ENCODE data around the gene IL21R. TPM values are rescaled to one million over a fixed set of nuclear protein-coding genes. Genes with fewer than 3 reads are reported as not detected.

The IL21R gene
- total RNA-seq, 1 experiment from 2014 or later: 3.8 TPM

DNA sequence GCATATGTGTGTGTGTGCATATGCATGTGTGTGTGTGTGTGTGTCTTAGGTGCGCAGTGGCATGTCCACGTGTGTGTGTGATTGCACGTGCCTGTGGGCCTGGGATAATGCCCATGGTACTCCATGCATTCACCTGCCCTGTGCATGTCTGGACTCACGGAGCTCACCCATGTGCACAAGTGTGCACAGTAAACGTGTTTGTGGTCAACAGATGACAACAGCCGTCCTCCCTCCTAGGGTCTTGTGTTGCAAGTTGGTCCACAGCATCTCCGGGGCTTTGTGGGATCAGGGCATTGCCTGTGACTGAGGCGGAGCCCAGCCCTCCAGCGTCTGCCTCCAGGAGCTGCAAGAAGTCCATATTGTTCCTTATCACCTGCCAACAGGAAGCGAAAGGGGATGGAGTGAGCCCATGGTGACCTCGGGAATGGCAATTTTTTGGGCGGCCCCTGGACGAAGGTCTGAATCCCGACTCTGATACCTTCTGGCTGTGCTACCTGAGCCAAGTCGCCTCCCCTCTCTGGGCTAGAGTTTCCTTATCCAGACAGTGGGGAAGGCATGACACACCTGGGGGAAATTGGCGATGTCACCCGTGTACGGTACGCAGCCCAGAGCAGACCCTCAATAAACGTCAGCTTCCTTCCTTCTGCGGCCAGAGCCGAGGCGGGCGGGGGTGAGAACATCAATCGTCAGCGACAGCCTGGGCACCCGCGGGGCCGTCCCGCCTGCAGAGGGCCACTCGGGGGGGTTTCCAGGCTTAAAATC is 47.6 kb downstream of the IL21R start:
- Histone ChIP-seq H3F3A (ENCODE audit: insufficient read depth, low read depth) (no peaks in the 10 kb centered on the region), H3K4me1 (replicated peaks; ENCODE audit: insufficient read depth) (no peaks in the 10 kb centered on the region), H4K20me1 (ENCODE audit: insufficient read depth) (no peaks in the 10 kb centered on the region), H3K27ac (no peak overlapping the region), H2AFZ (no peak overlapping the region), H3K9me2 (ENCODE audit: insufficient read depth) (no peaks in the 10 kb centered on the region), H3K4me2 (no peak overlapping the region), H3K9me3 (ENCODE audit: insufficient read depth, low read depth) (no peaks in the 10 kb centered on the region), H3K36me3 (ENCODE audit: low read depth) (no peaks in the 10 kb centered on the region), H3K4me3 (no peak overlapping the region), H3K79me2 (ENCODE audit: low read depth) (no peaks in the 10 kb centered on the region), H3K27me3 (ENCODE audit: insufficient read depth, low read depth) (peaks cover 18% of the 10 kb centered on the region)
- intact Hi-C loops (cut with micrococcal nuclease; ENCODE audit: unreplicated experiment): no loop called here
- no peak for TF ChIP-seq EZH2 (IDR thresholded peaks at IDR 0.05; ENCODE audit: low read depth)
- TF ChIP-seq, protein P1, sequence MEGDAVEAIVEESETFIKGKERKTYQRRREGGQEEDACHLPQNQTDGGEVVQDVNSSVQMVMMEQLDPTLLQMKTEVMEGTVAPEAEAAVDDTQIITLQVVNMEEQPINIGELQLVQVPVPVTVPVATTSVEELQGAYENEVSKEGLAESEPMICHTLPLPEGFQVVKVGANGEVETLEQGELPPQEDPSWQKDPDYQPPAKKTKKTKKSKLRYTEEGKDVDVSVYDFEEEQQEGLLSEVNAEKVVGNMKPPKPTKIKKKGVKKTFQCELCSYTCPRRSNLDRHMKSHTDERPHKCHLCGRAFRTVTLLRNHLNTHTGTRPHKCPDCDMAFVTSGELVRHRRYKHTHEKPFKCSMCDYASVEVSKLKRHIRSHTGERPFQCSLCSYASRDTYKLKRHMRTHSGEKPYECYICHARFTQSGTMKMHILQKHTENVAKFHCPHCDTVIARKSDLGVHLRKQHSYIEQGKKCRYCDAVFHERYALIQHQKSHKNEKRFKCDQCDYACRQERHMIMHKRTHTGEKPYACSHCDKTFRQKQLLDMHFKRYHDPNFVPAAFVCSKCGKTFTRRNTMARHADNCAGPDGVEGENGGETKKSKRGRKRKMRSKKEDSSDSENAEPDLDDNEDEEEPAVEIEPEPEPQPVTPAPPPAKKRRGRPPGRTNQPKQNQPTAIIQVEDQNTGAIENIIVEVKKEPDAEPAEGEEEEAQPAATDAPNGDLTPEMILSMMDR (conservative IDR thresholded peaks at IDR 0.05): no peak
- no peak for DNase-seq
- POLR2A ChIA-PET (ENCODE audit: unreplicated experiment): interaction anchor here (0.5 kb wide), 1 partner anchor 246 kb away, joined by 4 read pairs; the partner anchor contains the start of gene KDM8
- no TSS peak for BruUV-seq (replicated peaks)
- CTCF ChIA-PET: no interaction called here

DNA sequence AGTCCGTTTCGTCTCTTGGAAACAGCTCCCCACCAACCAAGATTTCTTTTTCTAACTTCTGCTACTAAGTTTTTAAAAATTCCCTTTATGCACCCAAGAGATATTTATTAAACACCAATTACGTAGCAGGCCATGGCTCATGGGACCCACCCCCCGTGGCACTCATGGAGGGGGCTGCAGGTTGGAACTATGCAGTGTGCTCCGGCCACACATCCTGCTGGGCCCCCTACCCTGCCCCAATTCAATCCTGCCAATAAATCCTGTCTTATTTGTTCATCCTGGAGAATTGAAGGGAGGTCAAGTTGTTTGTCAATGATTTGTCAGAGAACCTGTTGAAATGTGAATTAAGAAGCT is 48.2 kb downstream of the IL21R start:
- Histone ChIP-seq H2AFZ (no peak overlapping the region), H3K4me2 (no peak overlapping the region), H3K4me1 (replicated peaks; ENCODE audit: insufficient read depth) (no peaks in the 10 kb centered on the region), H3K27ac (no peak overlapping the region), H3K9me2 (ENCODE audit: insufficient read depth) (no peaks in the 10 kb centered on the region), H3K79me2 (ENCODE audit: low read depth) (no peaks in the 10 kb centered on the region), H4K20me1 (ENCODE audit: insufficient read depth) (no peaks in the 10 kb centered on the region), H3K36me3 (ENCODE audit: low read depth) (no peaks in the 10 kb centered on the region), H3F3A (ENCODE audit: insufficient read depth, low read depth) (no peaks in the 10 kb centered on the region), H3K27me3 (ENCODE audit: insufficient read depth, low read depth) (peaks cover 18% of the 10 kb centered on the region), H3K4me3 (no peak overlapping the region), H3K9me3 (ENCODE audit: insufficient read depth, low read depth) (no peaks in the 10 kb centered on the region)
- intact Hi-C loops (cut with micrococcal nuclease; ENCODE audit: unreplicated experiment): no loop called here
- ChIA-PET POLR2A (ENCODE audit: unreplicated experiment) (interaction anchor here (0.5 to 0.6 kb wide), 2 partner anchors 100 to 247 kb away, joined by 4 read pairs; partner anchors contain the start of genes KATNIP and KDM8), CTCF (interaction anchor here (0.6 kb wide), 1 partner anchor 82 kb away, joined by 3 read pairs; no protein-coding TSS in a partner anchor)
- no TSS peak for BruUV-seq (replicated peaks)
- TF ChIP-seq EZH2 (IDR thresholded peaks at IDR 0.05; ENCODE audit: low read depth): no peak
- TF ChIP-seq, protein P1 (conservative IDR thresholded peaks at IDR 0.05): no peak
- no peak for DNase-seq

DNA sequence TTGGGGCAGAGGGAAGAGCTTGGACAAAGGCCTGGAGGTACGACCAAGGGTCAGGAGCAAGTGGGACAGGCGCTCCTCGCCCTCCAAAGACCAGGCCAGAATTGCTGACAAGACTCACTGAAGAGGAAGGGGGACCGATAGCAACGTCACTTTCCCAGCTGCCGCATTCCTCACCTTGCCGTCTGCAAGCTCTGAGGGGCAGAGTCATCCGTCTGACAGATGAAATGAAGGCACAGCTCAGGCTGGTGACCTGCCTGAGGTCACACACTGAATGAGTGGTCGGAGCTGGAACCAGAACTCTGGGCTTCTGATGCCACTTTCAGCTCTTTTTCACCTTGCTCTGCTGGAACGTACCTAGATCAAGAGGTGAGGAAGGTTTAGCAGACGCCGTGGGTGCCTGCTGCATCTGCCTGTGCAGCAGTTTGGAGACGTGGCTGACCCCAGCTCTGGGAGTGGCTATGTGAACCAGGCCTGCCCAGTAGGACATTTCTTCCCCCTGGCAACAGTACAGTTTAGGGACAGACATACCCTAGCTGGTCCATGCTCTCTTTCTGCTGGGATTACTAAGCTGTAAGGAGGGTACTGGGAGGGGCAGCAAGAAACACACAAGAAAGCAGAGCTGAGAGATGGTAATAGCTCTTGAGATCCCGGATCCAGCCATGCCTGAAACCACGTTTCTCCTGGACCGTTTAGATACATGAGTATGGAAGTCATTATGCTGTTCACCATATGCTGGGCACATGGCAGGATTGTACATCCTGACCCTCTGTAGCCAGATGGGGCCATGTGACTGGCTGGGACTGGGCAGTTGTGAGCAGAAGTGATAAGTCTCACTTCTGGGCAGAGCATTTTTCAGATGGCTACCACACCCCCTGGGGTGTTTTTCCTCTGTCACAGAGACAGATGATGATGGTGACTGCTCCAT is 50.9 kb downstream of the IL21R start:
- Histone ChIP-seq H3K27ac (no peak overlapping the region), H3K36me3 (ENCODE audit: low read depth) (no peaks in the 10 kb centered on the region), H3K9me3 (ENCODE audit: insufficient read depth, low read depth) (no peaks in the 10 kb centered on the region), H3K4me3 (no peak overlapping the region), H3K79me2 (ENCODE audit: low read depth) (no peaks in the 10 kb centered on the region), H4K20me1 (ENCODE audit: insufficient read depth) (no peaks in the 10 kb centered on the region), H3K4me1 (replicated peaks; ENCODE audit: insufficient read depth) (no peaks in the 10 kb centered on the region), H3F3A (ENCODE audit: insufficient read depth, low read depth) (no peaks in the 10 kb centered on the region), H2AFZ (no peak overlapping the region), H3K4me2 (no peak overlapping the region), H3K9me2 (ENCODE audit: insufficient read depth) (no peaks in the 10 kb centered on the region), H3K27me3 (ENCODE audit: insufficient read depth, low read depth) (peaks cover 18% of the 10 kb centered on the region)
- no TSS peak for BruUV-seq (replicated peaks)
- POLR2A ChIA-PET (ENCODE audit: unreplicated experiment): no interaction called here
- no peak for DNase-seq
- TF ChIP-seq, protein P1 (conservative IDR thresholded peaks at IDR 0.05): no peak
- no peak for TF ChIP-seq EZH2 (IDR thresholded peaks at IDR 0.05; ENCODE audit: low read depth)
- intact Hi-C loops (cut with micrococcal nuclease; ENCODE audit: unreplicated experiment): no loop called here
- CTCF ChIA-PET: interaction anchor here (0.9 to 1.2 kb wide), 3 partner anchors 9 to 273 kb away, joined by 3 to 6 read pairs (median 4); no protein-coding TSS in a partner anchor
